Measurements from ENCODE around the gene MYD88.
"Not testable (repeated sequence)": the region's sequence is repeated elsewhere in the genome, so short reads cannot be mapped to it uniquely, and the experiment has no call there.

The MYD88 gene

DNA sequence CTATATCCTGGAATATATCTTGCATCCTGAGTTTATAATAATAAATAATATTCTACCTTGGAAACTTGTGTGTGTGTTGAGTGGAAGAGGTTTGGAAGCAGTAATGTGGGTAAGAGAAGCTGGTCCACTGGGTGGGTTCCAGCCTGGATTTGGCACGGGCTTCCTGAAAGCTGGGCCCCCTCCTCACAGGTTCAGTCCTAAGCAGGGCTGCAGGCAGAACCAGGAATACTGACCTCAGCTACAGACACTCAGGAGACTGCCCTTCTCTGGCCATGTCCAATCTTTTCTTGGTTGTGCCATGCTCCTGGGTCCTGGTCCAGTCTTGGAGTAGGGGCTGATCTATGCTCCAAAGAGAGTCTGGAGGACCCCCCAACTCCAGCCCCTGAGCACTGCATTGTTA, 4.5 kb downstream of the MYD88 start:
- no peak for DNase-seq (ENCODE audit: low spot score)

DNA sequence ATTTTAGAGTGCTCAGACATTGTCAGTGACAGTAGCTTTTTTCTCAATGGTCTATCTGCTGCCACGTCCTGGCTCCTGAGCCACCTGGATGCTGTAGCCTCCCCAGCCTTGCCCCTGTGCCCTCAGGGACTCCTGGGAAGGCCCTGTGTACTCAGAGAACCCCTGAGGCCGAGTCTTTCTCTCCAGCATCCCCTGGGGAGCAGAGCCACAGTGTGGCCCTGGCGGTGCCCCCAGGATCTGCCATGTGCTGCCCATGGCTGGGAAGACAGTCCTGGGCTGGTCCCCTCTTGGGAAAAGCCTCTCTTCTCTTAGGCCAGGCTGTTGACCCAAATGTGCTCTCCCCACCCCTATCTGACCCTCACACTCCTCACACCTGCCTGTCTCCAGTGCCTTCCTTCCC, 5.0 kb downstream of the MYD88 start:
- DNase-seq (ENCODE audit: low spot score) = no peak

DNA sequence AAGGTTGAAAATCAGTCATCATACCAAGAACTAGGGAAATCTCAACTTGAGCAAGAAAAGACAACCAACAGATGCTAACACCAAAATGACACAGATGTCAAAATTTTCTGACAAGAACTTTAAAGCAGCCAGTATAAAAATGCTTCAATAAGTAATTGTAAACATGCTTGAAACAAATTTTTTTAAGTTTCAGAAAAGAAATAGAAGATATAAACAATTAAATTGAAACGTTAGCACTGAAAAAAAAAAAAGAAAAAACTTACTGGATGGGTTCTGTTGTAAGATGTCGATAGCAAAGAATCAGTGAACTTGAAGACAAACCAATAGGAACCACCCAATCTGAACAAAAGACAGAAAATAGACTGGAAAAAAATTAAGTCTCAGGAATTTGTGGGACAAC, 8.0 kb downstream of the MYD88 start:
- DNase-seq (ENCODE audit: low spot score) = no peak

DNA sequence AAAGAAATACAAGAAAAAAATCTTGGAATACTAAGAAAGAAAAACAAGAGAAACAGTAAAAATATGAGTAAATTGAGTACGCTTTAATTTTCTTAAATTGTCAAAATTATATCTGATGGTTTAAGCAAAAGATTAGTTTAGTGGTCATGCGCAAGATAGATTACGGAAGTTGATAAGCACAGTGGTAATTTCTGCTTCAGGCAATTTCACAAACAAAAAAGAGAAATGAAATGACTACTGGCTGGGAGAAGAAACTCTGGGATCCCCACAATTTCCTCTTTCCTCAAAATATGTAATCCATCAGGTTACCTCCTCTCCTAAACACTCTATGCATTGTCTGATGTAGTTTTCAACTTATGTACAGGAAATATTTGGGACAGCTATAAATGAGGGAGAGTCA, 9.0 kb downstream of the MYD88 start:
- no peak for DNase-seq (ENCODE audit: low spot score)

DNA sequence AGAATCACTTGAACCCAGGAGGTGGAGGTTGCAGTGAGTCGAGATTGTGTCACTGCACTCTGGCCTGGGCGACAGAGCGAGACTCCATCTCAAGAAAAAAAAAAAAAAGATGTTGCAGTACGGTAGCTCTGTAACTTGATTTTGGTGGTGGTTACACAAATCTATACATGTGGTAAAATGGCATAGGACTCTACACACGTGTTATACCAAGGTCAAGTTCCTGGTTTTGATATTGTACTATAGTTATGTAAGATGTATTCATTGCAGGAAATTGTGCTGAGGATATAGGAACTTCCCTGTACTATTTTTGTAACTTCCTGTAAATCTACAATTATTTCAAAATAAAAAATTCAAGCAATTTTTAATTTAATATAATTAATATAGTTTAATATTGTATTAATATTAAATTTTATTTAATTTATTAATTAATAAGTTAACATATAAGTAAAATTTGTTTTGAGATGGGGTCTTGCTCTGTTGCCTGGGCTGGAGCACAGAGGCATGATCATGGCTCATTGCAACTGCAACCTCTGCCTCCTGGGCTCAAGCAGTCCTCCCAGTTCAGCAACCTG, 9.9 kb downstream of the MYD88 start:
- DNase-seq (ENCODE audit: low spot score) = no peak

DNA sequence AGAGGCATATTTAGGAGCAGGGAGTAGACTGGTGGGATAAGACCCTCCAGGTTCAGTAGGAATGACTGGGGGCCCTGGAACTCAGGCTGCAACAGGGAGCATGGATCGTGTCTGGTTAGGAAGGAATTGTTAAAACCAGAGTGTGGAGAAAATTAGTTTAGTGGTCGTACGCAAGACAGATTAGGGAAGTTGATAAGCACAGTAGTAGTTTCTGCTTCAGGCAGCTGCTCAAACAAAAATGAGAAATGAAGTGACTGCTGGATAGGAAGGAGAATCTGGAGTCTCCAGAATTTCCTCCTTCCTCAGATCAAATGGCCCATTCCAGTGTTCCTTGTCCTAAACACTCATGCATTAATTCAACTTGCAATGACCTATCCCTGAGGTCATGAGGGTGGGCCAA, 11.2 kb downstream of the MYD88 start:
- DNase-seq (ENCODE audit: low spot score) = no peak

DNA sequence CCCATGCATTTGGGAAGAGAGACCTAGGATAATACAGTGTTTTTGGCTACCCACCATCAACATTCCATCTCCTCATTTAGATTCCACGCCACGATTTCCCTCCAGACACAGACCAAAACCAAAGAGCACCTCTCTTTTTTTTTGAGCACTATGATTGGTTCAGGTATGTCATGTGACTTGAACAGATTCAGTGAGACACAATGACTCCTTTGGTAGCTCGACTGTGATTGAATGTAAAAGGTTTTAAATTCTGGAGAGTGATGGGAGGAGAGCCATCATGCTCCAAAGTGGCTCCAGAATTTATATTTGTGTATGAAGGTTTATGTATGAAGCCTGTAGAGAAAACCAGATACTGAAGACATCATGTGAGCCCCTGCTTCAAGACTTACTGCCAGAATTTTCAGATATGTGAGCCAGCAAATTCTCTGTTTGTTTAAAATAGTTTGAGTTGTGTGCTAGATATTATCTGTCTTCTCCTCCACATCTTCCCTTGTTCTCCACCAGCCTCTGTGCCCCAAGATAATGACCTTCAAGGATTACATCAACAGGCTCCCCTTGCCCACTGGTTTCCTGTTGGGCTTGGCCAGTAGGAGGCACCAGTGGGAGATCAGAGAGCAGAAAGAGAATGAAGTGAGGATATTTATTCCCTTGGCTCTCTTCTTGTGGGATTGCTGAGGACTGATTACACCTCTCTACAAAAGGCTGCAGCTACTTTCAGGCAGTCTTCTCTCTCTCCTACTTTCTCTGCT, 12.5 kb downstream of the MYD88 start:
- DNase-seq (ENCODE audit: low spot score) = peak; percentile 45

DNA sequence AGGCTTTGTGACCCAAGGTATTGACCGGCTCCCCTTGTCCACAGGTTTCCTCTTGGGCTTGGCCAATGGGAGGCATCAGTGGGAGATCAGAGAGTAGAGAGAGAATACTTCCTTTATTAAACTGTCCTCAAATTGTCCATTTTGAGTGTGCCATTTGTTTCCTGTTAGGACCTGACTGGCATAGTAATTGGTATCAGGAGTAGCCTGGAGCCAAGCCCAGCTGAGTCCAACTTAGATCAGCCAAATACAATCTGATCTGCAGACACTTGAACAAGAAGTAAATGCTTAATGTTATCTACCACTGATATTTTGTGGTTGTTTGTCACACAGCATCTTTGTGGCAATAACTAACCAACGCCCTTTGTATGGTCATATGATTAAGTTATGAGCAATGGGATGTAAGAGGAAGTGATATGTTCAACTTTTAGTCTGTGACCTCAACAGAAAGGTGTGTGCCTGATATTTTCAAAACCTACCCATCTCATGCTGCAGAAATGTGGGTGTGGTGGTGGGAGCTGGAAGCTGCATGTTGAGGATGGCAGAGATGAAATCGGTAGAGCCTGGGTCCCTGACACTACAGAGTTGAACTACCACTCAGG, 13.3 kb downstream of the MYD88 start:
- DNase-seq (ENCODE audit: low spot score) = no peak

DNA sequence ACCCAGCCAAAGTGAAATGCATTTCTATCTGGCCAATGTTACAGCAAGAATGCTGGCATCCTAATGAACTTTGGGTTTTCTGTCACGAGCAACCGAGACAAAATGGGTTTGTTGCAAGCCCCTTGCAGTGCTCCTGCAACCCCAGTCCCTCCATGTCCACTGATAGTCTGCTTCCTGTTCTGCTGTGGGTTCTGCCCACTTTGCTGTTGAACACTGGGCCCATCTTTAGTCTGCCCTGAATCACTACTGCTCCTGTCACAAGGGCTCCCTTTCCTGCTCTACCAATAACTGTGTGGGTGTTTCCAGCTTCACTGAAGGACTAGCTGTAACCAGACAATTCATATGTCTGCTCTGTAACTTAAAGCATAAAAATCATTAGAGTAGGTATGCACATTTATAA, 14.1 kb downstream of the MYD88 start:
- DNase-seq (ENCODE audit: low spot score) = no peak

DNA sequence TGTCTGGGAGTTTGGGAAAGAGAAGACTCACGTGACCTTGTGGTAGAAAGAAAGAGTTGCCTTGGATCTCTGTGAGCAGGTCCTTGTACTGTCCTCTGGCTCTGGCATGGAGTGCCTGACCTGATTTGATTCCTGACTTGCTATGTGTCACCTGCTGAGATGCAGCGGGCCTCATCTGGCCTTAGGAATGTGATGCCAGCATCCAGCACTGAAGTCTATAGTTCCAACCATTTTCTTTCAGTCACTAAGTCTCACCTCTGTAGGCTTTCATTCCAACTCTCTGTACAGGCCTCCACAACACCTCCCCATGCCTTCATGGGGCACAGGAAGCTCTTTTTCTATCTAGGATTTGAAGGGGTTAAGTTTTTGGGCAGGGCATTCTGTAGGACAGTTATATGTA, 14.8 kb downstream of the MYD88 start:
- no peak for DNase-seq (ENCODE audit: low spot score)

DNA sequence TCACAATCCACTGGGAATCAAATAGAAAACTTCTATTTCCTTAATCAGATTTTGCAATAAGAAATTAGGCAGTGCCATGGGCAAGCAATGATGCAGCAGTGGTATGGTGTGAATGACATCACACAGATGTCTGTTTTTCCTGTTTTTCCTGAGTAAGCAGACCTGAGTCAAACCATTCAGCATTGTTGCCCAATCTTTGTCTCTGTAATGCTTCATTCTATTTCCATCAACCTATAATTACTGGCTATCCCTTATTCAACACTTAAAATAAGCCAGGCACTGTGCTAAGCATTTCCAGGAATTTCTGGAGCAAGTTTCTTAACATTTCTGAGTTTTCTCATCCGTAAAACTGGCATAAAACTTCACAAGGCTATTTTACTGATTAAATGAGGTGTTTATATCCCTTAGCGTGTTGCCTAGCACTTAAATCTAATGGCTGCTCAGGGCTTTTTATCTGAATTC, 15.6 kb downstream of the MYD88 start:
- no peak for DNase-seq (ENCODE audit: low spot score)

DNA sequence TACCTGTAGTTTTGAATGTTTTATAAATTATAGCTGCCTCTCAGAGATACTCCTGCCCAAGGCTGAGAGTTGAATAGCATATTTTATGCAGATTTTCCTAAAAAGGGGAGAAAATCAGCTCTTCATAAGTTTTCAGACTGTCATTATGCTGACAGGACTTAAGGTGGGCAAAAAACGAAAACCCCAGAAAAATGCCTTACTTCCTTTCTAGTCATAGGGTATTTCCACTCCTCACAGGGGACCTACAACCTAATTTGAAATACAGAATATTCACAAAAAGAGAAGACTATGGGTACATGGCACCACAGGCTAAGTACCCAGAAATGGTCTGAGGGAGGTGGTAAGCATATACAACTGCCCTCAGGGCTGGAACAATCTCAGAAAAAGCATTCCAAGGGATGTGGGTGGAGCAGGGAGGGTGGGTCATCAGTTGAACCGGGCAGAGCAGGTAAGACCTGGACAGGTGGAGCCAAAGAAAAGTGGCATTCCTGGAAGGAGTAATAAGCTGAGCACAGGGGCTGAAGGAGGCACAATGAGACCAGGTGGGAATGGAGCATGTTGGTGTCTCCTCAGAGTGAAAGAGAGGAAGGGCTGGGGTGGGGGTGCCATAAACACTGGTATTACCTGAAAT, 16.3 kb downstream of the MYD88 start:
- DNase-seq (ENCODE audit: low spot score) = no peak

DNA sequence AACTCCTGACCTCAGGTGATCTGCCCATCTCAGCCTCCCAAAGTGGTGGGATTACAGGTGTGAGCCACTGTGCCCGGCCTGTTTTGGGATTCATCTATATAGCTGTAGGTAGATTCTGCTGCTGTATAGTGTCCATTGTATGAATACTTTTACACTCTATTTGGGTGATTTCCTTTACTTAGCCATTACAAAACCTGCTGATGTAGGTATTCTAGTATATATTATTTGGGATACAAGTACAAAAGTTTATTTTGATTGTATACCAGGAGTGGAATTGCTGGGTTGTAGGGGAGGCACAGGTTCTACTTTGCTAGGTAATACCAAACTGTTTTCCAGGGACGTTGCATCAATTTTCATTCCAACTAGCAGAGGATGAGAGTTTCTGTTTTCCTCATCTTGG, 17.4 kb downstream of the MYD88 start:
- no peak for DNase-seq (ENCODE audit: low spot score)

DNA sequence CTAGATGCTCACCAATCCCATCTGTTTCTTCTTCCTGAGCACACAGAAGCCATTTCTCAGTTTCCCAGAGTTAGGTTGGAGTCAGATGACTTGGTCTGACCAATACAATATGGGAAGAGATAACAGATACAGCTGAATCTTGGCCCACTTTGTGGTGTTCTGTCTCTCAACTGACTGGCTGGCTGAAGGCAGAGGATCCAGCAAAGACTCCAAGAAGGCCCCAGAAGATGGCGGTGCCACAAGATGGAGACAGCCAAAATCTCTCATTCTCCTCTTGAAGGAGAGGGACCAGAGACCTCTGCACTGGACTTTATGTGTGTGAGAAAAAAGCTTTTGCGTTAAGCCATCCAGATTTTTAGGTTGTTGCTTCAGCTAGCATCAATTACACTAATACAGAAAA, 18.7 kb downstream of the MYD88 start:
- DNase-seq (ENCODE audit: low spot score) = no peak

DNA sequence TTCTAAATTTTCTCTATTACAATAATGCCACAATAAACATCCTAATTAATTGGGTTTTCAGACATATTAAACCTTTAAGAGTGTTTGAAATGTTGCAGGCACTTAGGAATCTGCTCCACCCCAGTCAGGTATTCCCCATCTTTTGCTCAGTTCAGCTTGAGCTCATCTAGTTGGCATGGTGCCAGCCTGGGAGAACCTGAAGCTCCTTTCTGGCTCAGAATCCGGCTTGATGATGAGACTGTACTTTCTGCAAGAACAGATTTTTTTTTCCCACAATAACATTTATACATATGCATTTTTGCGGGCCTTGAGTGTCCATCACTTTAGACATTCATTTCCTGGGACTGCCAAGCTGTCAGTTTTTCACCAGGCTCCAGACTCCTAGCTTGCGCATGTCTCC, 19.1 kb downstream of the MYD88 start:
- DNase-seq (ENCODE audit: low spot score) = peak; percentile 41

DNA sequence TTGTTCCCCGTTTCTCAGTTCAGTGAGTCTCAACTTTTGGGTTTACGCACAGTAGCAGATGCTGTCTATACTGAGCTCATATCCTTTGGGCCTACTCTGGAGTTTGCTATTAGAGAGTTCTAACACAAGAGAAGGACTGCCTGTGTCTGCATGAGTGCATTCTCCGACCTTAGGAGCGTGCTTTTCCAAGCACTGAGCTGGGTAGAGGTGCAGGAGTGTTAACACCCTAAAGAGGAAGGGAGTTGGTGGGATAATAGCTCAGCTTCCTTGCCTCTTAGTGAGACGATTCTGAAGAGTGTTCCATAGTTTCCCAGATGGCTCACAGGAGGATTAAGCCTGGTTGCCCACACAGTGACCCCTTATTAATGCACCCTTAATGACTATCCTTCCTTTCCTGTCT, 20.0 kb downstream of the MYD88 start:
- DNase-seq (ENCODE audit: low spot score) = no peak

DNA sequence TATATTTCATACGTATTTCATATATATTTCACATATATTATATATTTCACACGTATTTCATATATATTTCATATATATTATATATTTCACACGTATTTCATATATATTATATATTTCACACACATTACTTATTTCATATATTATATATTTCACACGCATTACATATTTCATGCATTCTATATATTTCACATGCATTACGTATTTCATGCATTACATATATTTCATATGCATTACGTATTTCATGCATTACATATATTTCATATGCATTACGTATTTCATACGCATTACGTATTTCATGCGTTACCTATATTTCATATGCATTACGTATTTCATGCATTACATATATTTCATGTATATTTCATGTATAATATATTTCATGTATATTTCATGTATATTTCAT, 22.2 kb downstream of the MYD88 start:
- DNase-seq (ENCODE audit: low spot score) = not testable (repeated sequence)

DNA sequence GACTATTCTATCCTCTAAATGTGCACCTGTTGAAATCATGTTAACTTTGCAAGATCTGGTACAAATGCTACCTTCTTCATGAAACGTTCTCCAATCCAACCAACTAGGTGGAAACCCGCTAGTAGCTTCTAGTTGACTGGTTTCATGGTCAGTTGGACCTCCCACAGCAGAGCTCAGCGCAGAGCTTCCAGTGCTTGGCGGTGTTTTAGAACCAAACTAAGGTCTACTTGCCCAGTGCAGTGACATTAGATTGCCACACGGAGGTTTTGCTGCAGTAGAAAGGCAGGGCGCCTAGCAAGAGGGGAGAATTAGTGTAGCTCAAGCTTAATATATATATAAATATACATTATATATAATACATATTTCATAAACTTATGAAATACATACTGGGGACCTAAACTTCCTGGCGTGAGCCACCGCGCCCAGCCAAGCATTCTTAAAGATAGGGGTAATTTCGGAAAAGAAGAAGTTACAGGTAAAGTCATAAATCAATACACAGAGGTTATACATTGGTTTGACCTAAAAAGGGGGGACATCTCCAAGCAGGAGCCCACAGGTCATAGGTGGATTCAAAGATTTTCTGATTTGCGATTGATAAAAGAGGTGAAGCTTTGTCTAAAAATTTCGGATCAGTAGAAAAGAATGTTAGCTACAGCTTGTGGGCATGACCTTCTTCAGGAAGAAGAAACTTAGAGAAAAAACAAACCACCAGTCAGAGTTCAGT, 24.8 kb downstream of the MYD88 start:
- peak; percentile 35 for DNase-seq (ENCODE audit: low spot score)

DNA sequence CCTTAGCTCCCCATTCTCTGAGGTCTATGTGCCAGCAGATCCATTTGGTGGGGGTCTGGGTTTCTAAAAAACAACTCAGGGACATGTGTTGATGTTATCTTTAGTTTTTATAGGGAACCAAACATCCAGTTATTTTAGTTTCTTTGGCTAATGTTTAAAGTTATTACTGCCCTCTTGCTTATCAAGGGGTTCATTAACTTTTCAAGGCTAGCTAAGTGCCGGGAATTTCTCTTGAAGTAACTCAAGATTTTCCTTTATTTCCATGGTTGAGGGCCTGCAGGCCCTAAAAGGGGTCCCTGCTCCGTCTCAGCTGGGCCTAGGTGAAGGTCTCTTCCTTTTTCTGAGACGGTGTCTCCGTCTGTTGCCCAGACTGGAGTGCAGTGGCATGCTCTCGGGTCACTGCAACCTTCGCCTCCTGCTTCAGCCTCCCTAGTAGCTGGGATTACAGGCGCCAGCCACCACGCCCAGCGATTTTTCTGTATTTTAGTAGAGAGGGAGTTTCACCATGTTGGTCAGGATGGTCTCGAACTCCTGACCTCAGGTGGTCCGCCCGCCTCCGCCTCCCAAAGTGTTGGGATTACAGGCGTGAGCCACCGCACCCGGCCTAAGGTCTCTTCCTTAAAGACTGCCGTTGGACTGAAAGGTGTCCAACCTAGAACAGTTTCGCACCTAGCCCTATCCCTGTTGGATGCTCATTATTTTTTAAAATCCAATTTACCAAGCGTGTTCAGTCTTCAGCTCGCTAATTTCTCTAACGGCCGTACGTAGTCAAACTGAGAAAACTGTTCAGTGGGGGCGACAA, 25.6 kb downstream of the MYD88 start:
- DNase-seq (ENCODE audit: low spot score) = peak; percentile 29

DNA sequence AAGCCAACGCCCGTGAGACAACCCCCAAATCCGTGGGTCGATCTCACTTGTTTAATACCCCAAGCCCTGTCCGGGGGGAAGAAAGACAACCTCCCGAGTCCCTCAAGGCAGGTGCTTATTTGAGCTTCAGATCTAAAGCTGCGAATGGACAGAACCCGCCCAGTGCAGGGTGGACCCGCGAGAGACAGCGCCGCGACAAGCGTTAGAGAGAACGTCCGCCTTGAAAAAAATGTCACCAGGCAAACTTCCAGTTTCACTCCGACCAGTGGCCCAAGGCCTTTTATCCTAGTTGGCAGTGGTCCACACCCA, 26.1 kb downstream of the MYD88 start:
- DNase-seq (ENCODE audit: low spot score) = no peak

DNA sequence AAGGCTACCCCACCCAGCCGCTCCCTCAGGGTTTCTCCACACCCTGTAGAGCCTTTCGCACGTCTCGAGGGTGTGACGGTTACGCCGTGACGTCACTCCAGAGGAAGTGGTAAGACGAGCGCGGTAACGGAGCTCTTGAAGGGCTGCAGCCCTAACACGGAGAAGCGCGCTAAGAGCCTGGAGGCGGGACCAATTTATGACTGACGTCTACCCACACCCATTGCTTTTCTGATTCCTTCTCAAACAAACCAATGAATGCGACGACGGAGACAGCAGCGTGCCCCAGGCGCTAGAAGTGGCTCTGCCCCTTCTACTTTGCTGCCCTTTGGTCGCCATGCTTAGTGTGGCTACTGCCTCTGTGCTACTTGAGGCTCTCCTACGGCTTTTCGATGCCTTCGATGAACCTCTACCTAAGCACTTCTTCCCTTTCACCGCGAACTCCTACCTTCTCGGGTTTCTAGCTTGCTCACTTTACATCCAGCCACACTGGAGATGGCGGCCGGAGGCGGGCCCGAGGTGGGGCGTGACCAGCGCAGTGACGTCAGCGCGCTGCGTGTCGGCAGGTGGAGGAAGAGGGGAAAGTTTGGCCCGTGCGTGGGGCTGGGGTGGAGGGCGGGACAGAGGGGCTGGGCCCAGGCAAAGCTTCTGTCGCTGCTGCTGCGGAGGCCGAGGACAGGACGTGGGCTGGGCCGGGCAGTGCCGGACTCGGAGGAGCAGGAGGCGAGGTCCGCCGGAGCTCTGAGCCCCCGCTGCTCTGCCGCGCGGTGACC, 26.7 kb downstream of the MYD88 start, which contains the start of gene OXSR1:
Gene OXSR1 (plus strand): TSS at position 586 of the 770 bp plus-strand sequence. CDS start 340 bp downstream, outside the sequence.
- DNase-seq (ENCODE audit: low spot score) = peak; percentile 100
